Measurements from ENCODE around the gene FAXDC2.
"Not testable (repeated sequence)": the region's sequence is repeated elsewhere in the genome, so short reads cannot be mapped to it uniquely, and the experiment has no call there.

The FAXDC2 gene

GRCh38 chr5:154860765-154861164, 10.4 kb upstream of the FAXDC2 start:
- DNase-seq: no peak

GRCh38 chr5:154860123-154860522, 9.7 kb upstream of the FAXDC2 start:
- DNase-seq: no peak

DNA sequence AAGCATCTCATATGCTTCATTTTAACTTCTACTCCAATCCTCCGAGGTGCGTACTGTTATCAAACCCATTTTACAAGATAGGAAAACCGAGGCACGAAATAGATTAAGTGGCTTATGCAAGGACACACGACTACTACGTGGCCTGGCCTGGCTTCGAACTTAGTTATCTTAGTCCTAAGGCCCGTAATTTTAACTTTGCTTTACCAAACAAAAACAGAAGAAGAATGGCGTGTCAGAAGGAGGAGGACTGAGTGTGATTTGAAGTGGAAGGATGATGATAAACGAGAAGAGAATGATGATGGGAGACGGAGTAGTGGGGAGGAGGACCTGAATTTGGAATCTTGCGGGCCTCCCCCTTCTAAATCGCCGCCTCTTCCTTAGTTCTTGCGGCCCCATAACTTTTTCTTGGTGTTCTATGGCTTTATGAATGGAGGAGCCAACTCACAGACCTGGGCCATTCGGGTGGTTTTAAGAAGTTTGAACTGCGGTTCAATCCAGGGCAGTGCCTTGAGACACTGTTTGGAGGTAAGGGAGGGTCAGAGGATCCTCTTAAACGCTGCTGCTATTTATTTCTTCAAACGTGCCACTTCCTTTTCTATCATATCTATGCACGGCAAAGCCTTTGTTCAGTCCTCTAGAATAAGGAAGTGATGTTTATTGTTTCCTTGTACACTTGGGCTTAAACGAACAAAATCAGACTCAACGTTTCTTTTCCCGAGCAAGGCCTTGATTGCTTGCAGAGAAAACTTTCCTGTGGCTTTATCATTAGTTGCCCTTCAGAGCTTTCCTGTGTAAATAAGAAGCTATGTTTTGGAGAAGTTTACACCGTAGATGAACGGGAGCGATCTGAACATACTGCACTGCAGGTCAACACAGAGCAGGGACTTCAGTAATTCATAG, 8.8 kb upstream of the FAXDC2 start:
- no peak for DNase-seq

DNA sequence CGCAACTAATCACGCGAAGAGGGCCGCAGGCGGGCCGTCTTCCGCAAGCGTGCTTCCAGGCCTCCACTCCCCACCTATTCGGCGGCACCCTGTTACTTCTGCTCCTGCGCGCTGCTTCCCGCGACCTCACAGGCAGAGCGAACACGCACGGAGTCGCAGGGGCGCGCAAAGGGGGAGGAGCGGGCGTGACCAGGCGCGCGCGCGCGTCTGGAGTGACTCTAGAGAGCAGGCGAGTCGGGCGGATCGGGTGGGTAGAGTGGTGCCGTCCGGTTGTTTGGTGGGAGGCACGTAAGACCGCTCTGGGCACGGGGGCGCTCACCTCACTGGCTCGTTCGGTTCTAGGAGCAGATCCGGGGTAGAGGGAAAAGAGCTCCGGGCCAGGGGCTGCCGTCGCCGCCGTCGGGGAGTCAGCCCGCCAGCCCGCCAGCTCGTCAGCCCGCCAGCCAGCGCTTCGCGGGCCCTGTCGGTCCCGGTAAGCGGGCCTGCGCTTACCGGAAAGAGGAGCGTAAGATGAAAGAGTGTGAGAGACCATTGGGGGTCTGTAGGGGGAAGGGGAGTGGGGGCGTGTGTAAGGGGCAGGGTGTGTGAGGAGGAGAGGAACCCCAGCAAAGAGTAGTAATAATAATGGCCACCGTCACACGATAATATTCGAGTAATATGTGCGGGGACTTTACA, 8.0 kb upstream of the FAXDC2 start, which contains the start of gene CNOT8:
CNOT8 (plus strand) TSS at position 331 of the 675 bp plus-strand sequence. CDS start 4,652 bp downstream, outside the sequence.
- peak; percentile 98 for DNase-seq

DNA sequence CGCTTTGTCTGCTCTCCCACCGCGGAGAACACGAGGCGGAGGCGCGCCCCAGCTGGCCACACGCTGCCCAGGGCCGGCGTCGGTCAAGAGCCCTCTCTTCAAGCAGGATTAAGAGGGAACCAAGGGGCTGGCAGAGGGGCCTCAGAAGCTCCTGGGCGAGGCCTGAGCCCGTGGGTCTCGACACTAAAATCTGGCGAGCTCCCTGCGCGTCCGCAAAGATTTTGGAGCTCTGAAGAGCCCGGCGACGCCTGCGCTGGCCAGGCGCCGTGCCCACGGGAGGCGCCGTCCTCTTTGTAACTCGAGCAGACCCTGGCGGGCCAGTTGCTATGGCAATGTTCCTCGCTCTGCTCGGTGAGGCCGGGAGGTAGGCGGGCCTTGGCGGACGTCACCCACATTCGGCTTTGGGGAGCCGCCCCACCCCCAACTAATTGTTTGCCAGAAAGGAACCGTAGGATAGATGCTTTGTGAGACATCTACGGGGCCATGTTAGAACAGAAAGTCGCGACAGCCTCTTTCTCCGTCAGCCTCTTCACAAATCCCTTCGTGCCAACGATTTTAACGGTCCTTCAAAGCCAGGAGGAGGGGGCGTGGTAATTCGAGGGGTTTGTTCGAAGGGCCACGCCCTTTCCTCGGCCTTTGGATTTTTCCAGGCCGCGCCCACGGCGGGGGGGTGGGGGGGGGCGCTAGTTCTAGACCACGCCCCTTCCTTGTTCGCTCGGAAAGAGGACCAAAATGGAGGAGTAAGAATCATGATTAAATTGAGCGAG, 7.3 kb upstream of the FAXDC2 start:
- peak; percentile 98 for DNase-seq

- DNase-seq: no peak
These were observed 948 bp upstream of the FAXDC2 start for GRCh38 chr5:154851351-154851750.

GRCh38 chr5:154849791-154850201, 607 bp downstream of the FAXDC2 start:
- DNase-seq: no peak

DNA sequence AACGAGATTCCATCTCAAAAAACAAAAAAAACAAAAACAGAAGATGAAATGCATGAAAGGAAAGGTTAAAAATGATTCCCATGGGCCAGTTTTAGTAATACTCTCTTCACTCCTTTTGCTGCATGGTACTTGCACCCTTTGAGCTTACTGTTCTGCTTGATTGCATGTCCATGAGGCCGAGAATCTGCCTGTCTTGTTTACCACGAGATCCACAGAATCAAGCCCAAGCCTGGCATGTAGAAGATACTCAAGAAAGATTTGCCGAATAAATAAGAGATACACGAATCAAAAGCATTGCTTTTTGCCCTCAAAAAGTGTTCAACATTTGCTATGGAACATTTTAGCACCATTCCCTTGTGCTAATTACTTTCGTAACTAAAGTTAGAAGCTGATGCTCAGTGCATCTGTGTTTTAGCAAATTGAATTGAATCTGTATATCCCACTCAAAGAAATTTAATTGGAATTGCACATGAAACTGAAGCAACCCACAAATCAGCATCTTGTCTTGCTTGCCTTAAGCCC, 1.1 kb downstream of the FAXDC2 start:
- DNase-seq: no peak

- DNase-seq: no peak
These were observed 5.6 kb downstream of the FAXDC2 start for GRCh38 chr5:154844809-154845208.

- DNase-seq: no peak
These were observed 7.5 kb downstream of the FAXDC2 start for GRCh38 chr5:154842689-154843530.

- no peak for DNase-seq
These were observed 9.1 kb downstream of the FAXDC2 start for GRCh38 chr5:154841273-154841661.

DNA sequence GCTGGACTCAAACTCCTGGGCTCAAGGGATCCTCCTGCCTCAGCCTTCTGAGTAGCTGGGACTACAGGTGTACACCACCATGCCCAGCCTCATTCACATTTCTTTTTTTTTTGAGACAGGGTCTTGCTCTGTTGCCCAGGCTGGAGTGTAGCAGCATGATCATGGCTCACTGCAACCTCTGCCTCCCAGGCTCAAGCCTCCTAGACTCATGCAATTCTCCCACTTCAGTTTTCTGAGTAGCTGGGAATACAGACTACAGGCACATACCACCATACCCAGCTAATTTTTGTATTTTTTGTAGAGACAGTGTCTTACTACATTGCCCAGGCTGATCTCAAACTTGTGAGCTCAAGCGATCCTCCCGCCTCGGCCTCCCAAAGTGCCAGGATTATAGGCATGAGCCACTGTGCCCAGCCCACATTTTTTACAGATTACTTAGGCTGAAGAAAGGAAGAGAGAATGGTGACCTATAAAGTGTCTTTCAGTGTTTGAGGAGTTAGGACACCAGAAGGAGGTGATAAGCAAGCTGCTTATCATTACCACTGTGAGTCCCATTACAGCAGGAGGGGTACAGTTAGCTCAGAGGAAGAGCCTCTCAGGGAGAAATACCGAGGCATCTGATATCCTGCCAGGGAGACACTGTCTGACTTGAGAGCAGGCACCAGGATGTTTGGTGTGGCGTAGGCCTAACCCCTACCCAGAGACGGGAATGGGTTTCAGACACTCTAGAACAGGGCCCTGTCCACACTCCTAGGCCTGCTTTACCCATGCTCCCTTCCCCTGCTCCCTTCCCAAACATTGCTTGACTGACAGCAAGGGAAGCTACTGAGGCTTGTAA, 9.7 kb downstream of the FAXDC2 start:
- no peak for DNase-seq

- DNase-seq: no peak
These were observed 13.1 kb downstream of the FAXDC2 start for GRCh38 chr5:154837009-154837901.

DNA sequence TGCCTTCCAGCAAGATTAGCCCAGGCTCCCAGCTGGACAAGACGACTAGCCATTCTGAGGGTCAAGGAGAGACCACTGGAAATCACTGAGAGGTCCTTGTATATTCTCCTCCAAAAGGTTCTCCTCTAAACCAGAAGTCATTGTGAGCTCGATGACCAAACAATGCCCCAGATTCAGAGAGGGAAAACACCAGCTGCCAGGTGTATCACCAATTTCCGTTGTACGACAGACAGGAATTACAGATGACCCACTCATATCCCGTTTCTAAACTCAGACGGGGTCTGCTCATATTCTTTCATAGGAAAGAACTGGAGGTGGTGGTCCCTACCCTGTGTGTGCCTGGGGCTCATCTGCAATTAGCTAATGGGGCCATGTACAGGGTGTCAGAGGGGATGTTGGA, 14.2 kb downstream of the FAXDC2 start:
- no peak for DNase-seq

DNA sequence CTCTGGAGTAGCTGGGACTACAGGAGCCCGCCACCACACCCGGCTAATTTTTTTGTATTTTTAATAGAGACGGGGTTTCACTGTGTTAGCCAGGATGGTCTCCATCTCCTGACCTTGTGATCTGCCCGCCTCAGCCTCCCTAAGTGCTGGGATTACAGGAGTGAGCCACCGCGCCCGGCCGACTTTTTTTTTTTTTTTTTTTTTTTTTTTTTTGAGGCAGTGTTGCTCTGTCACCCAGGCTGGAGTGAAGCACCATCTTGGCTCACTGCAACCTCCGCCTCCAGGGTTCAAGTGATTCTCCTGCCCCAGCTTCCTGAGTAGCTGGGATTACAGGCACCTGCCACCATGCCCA, 14.7 kb downstream of the FAXDC2 start:
- DNase-seq: not testable (repeated sequence)

- no peak for DNase-seq
These were observed 16.4 kb downstream of the FAXDC2 start for GRCh38 chr5:154834053-154834452.

- not testable (repeated sequence) for DNase-seq
These were observed 17.6 kb downstream of the FAXDC2 start for GRCh38 chr5:154832804-154833203.

GRCh38 chr5:154831451-154831850, 19.0 kb downstream of the FAXDC2 start:
- no peak for DNase-seq

GRCh38 chr5:154830596-154830995, 19.8 kb downstream of the FAXDC2 start:
- no peak for DNase-seq

DNA sequence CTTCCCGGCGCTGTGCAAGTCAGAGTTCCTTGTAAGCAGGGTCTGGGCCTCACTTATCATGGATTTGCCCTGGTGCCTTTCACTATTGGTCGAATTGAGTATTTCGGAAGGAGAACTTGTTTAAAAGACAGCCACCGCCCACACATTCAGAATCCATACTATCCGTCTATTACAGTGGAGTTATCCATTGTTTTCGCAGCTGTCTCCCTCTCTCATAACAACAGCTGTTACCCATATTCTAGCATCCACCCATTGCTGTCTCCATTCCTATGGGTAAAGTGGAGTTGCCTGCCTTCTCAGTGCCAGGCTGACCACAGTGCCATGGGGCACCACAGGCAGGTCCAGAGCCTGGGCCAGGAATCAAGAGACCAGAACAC, 20.2 kb downstream of the FAXDC2 start:
- DNase-seq: no peak
